Cardiac muscle cell (in vitro differentiated cells and primary cell): ENCODE measurements around the gene NBEA. TPM values are rescaled to one million over a fixed set of nuclear protein-coding genes. Genes with fewer than 3 reads are reported as not detected.

Experiments used
- DNase-seq, 2 donors: peaks; one replicate each; pipeline versions ENCODE4 v3.0.0 to v3.0.0-alpha.2; 2010 to 2017; ENCODE audit warnings: low read depth in 1 of 2, low spot score in 1 of 2
- H3K27ac ChIP-seq: fragments of 200-600 bp; sonication (generic); 2 replicates; pipeline ENCODE4 v1.5.1; 2016
- H3K27me3 ChIP-seq: fragments of 200-600 bp; sonication (generic); 2 replicates; pipeline ENCODE4 v1.6.0; 2016; ENCODE audit warnings: control low read depth
- H3K36me3 ChIP-seq: fragments of 200-600 bp; sonication (generic); 2 replicates; pipeline ENCODE4 v1.5.1; 2016; ENCODE audit warnings: control low read depth
- H3K4me1 ChIP-seq: fragments of 200-600 bp; sonication (generic); 2 replicates; pipeline ENCODE4 v1.8.1; 2017; ENCODE audit warnings: low read depth, mild to moderate bottlenecking, mixed run types
- H3K4me3 ChIP-seq: fragments of 200-600 bp; sonication (generic); 2 replicates; pipeline ENCODE4 v1.5.1; 2016; ENCODE audit warnings: mild to moderate bottlenecking
- H3K9me3 ChIP-seq: fragments of 200-600 bp; sonication (generic); 2 replicates; pipeline ENCODE4 v1.5.1; 2017; ENCODE audit warnings: low read depth, mild to moderate bottlenecking, control low read depth
- polyA plus RNA-seq: library from polyadenylated mRNA; unstranded; fragments of >200 nt; fragmentation: Nextera tagmentation; extraction: Ambion mirVana; gene quantifications from 2 replicates; pipeline ENCODE4 v1.2.1, GENCODE V29; 2016
- total RNA-seq: library from RNA; depleted of rRNA; stranded (reverse); fragments of >200 nt; gene quantifications from 2 replicates; pipeline ENCODE4 v1.2.3, GENCODE V29; 2016
- TF ChIP-seq, protein P1 (sequence below): IDR thresholded peaks from 2 replicates; pipeline ENCODE4 v1.5.1; 2012; ENCODE audit warnings: low read depth, mild to moderate bottlenecking, low read length

NBEA gene
- total and polyA plus RNA-seq, 2 experiments from 2014 or later = 4.6 to 13.2 TPM

DNA sequence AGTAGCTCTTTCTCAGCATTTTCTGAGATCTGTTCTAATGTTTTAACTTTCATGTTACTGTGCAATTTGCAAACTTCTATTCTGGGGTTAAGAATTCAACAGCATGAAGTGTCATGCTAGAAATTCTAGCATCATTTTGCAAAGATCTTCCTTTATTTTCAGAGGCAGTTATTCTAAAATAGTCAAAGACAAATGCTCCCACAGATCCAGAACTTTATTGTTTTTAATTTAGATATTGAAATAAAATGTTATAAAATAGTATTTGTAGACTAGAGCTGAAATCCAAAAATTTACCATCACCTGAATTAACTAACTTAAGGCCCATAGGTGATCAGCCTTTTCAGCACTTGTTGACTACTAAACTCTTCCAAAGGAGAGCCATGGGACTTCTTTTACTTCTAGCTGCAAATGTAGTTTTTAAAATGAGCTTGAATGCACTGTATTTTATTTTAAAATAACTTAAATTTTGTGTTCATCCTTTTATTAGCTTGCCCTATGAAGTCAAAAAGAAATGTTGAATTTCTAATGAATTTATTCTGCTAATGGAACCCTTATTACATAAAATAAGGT, 531.2 kb downstream of the NBEA start:
- peaks cover 6% of the 10 kb centered on the region for H3K4me1 ChIP-seq
- H3K4me3 ChIP-seq = no peak overlapping the region
- DNase-seq = no peak
- no peaks in the 10 kb centered on the region for H3K9me3 ChIP-seq
- TF ChIP-seq, protein P1, sequence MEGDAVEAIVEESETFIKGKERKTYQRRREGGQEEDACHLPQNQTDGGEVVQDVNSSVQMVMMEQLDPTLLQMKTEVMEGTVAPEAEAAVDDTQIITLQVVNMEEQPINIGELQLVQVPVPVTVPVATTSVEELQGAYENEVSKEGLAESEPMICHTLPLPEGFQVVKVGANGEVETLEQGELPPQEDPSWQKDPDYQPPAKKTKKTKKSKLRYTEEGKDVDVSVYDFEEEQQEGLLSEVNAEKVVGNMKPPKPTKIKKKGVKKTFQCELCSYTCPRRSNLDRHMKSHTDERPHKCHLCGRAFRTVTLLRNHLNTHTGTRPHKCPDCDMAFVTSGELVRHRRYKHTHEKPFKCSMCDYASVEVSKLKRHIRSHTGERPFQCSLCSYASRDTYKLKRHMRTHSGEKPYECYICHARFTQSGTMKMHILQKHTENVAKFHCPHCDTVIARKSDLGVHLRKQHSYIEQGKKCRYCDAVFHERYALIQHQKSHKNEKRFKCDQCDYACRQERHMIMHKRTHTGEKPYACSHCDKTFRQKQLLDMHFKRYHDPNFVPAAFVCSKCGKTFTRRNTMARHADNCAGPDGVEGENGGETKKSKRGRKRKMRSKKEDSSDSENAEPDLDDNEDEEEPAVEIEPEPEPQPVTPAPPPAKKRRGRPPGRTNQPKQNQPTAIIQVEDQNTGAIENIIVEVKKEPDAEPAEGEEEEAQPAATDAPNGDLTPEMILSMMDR = no peak
- H3K36me3 ChIP-seq = no peaks in the 10 kb centered on the region
- peaks cover 100% of the 10 kb centered on the region for H3K27me3 ChIP-seq
- no peak overlapping the region for H3K27ac ChIP-seq

DNA sequence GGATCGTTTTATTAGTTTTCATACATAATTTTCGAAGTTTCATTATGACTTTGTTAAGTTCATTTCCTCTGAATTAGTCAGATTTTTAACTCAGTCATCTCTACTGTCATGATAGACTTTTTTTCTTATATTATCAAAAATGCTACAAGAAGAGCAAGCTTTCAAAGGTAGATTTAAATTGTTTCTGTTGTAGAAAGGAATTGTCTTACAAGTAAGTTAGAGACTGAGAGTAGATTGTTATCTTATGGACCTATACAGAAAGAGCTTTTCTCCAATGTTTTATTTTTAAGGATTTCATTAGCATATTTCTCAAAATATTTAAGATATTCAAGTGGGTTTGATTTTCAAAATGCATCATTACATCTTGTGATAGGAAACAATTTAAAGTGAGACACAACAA, 531.7 kb downstream of the NBEA start:
- Histone ChIP-seq H3K27me3 (peaks cover 100% of the 10 kb centered on the region), H3K4me3 (no peak overlapping the region), H3K36me3 (no peaks in the 10 kb centered on the region), H3K9me3 (no peaks in the 10 kb centered on the region), H3K4me1 (peaks cover 6% of the 10 kb centered on the region), H3K27ac (no peak overlapping the region)
- TF ChIP-seq, protein P1 = no peak
- DNase-seq = no peak

DNA sequence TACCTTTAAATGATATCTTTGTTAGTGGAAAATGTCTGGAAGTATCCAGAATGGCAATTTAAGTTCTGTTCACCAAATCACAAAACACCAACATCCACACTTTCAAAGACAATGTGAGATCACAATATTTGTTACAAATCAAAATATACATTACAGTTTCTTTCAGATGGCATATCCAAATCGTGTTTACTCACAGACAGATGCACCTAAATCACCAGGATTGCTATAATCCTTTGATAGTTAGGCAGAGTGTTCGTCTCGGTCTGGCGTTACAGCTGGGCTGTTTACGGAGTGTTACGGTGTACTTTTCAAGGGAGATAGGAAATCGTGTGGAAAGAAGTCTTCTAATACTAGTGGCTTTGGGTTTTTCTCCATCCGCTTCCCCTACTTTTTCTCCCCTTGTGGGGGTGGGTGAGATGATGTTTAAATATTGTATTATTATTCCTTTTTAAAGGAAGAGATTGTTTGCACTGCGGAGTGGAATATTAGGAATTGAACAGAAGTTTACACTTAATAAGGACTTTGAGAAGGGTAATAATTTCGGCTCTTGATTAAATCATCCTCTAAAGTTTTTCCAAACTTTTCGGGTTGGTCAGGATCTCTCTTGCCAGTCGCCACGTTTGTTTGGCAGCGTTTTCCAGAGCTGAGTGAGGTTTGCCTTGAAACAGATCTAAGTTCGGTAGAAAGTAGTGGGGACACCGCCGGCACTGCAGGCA, 532.6 kb downstream of the NBEA start:
- peaks cover 100% of the 10 kb centered on the region for H3K27me3 ChIP-seq
- H3K9me3 ChIP-seq = no peaks in the 10 kb centered on the region
- peak; percentile 22 to 29 for DNase-seq
- no peak overlapping the region for H3K27ac ChIP-seq
- H3K4me3 ChIP-seq = no peak overlapping the region
- H3K36me3 ChIP-seq = no peaks in the 10 kb centered on the region
- peaks cover 6% of the 10 kb centered on the region for H3K4me1 ChIP-seq
- TF ChIP-seq, protein P1 = no peak

DNA sequence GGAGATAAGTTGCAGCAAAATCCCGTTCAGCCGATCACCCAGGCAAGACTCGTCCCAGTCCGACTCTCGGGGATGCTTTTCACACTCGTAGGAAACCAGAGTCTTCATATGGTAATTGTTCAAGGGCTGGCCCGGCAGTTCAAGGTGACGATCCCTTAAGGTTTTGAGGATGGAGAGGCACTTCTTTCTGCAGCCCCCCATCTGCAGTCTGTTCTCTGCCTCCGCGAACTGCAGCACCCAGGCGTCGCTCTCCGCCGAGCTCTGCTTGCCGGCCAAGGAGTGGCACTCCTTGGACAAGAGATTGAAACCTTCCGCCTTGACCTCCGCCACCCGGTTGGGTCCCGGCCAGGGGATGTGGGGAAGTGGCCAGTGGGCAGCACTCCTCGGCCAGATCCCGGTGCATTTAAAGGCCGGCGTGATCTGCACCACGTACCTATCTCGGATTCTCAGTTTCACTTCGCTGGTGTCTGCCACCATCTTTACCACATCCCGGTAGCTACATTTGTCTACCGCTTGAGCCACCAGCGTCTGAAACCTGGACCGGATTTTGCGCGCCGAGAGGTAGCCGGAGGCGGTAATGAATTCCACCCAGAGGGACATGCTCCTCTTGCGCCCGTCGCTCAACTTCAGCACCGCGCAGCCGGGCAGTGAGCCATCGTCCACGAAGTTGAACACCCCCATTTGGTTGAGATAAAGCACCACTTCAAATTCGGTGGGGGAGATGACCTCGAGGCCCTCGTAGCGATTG, 533.3 kb downstream of the NBEA start:
- H3K27me3 ChIP-seq = peaks cover 100% of the 10 kb centered on the region
- peaks cover 2% of the 10 kb centered on the region for H3K4me1 ChIP-seq

More for the DNA sequence above, 533.3 kb downstream of the NBEA start:
- TF ChIP-seq, protein P1 = no peak
- Histone ChIP-seq H3K9me3 (no peaks in the 10 kb centered on the region), H3K4me3 (no peak overlapping the region), H3K36me3 (no peaks in the 10 kb centered on the region), H3K27ac (no peak overlapping the region)
- DNase-seq = peak; percentile 28 to 39
